Measurements from ENCODE around the gene PISD.

The PISD gene

DNA sequence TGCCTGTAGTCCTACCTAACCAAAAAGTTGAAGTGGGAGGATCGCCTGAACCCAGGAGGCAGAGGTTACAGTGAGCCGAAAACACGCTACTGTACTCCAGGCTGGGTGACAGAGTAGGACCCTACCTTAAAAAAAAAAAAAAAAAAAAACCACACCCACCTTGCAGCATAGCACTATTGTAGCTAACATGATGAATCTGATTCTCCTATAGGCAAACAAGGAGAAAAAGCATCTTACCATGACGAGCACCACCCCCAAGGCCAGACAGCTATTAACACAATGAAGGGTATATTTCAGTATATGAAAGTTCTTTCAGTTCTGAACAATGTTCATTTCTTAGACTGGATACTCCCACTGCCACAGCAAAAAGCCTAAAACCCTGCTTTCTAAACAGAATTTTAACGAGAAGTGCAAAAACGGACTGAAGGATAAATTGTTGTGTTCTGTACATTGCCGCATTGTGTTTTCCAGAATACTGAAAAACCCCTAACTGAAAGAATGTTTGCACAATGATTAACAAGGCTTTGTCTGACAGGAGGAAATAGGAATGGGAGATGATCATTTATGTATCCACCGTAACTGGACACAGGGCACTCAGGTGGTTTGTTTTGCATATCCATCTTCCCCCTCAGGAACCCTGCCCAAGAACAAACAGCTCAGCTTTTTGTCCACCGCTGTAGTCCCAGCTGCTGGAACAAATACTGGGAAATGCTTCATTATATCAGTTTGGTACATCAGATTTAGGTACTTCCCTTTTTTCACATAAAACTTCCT lies 8.9 kb downstream of the PISD start:
- DNase-seq (ENCODE audit: low read depth in 4 of 4, low spot score in 1 of 4): no peak

DNA sequence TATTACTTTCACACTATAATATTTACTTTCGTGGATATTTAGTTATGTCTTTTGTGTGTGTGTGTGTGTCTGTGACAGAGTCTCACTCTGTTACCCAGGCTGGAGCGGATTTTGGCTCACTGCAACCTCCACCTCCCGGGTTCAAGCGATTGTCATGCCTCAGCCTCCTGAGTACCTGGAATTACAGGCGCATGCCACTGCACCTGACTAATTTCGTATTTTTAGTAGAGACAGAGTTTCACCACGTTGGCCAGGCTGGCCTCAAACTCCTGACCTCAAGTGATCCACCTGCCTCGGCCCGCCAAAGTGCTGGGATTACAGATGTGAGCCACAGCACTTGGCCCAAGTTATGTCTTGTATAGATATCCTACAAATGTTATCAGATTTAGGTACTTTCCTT lies 9.9 kb downstream of the PISD start:
- no peak for DNase-seq (ENCODE audit: low read depth in 4 of 4, low spot score in 1 of 4)

- no peak for DNase-seq (ENCODE audit: low read depth in 4 of 4, low spot score in 1 of 4)
Observed at GRCh38 chr22:31651664-31652063, 10.4 kb downstream of the PISD start.

- no peak for DNase-seq (ENCODE audit: low read depth in 4 of 4, low spot score in 1 of 4)
Observed at GRCh38 chr22:31650391-31650790, 11.6 kb downstream of the PISD start.

GRCh38 chr22:31647523-31648320 lies 14.3 kb downstream of the PISD start:
- DNase-seq (ENCODE audit: low read depth in 4 of 4, low spot score in 1 of 4): no peak

GRCh38 chr22:31647066-31647465 lies 14.9 kb downstream of the PISD start:
- no peak for DNase-seq (ENCODE audit: low read depth in 4 of 4, low spot score in 1 of 4)

DNA sequence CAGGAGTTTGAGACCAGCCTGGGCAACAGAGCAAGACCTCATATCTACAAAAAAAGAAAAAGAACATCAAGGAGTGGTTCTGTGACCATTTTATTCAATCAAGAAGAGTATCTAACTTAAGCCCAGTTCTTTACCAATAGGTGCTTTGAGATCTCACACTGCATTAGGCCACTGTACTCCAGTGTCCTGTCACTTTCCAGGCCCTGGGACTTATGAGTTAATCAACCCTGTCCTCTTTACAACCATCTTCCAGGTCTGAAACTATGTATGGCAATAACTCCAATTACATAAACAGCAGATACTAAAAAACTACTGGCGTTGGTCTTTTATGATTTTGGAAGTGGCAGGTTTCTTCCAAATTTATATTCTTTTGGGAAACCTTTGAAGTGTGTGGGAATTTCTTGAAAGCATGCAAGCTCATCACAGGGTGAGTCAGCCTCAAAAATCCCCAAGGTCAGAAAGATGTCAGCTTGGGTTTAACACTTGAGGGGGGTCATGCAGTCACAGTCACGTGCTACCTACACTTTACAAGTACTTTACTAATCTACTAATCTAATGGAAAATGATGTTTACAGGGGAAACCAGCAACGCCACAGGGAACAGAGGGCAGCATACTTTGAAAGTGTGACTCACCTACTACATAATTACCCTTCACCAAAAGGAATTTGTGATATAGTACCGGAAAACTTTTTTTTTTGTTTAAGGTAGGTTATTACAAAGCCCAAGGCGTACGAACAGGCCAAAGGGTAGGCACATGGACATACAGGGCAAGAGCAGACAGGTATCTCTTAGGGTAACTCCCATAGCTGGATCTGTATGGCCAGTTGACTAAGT lies 15.6 kb downstream of the PISD start:
- DNase-seq (ENCODE audit: low read depth in 4 of 4, low spot score in 1 of 4): peak in 3 of 4 experiments; percentile 26 to 28 (median 28)

GRCh38 chr22:31639436-31640039 lies 22.5 kb downstream of the PISD start:
- no peak for DNase-seq (ENCODE audit: low read depth in 4 of 4, low spot score in 1 of 4)

GRCh38 chr22:31637891-31638618 lies 24.0 kb downstream of the PISD start:
- DNase-seq (ENCODE audit: low read depth in 4 of 4, low spot score in 1 of 4): no peak

- DNase-seq (ENCODE audit: low read depth in 4 of 4, low spot score in 1 of 4): no peak
Observed at GRCh38 chr22:31637447-31637890, 24.5 kb downstream of the PISD start.

DNA sequence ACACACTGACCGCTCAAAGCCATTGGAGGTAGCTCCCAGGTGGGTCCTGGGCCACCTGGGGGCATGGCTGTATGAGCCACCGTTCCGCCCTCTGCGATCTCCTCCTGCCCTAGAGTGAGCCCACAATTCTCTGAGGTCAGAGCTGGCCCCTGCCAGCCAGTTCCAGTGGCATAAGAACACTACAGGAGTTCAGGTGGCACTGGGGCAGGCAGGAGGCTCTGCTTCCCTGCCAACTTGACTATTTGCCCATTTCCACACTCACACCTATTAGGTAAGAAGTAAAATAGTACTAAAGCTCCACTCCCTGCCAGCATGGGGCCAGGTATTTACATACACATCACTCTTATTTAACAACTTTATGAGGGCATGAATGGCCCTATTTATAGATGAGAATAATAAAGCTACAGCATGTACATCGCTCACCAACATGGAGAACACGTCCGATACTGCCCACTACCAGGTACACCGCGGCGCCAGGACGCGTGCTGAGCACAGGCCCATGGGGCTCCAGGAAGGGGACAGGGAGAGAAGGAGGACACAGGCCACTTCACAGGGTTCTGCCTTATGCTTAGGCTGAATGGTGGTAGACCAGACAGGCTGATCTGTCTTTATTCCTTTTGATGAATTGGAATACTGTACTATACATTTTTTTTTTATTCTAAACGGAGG lies 26.2 kb downstream of the PISD start:
- no peak for DNase-seq (ENCODE audit: low read depth in 4 of 4, low spot score in 1 of 4)

GRCh38 chr22:31631436-31631835 lies 30.6 kb downstream of the PISD start:
- DNase-seq (ENCODE audit: low read depth in 4 of 4, low spot score in 1 of 4): no peak

GRCh38 chr22:31630331-31631329 lies 31.4 kb downstream of the PISD start:
- DNase-seq (ENCODE audit: low read depth in 4 of 4, low spot score in 1 of 4): peak; percentile 57 to 85 (median 72)

GRCh38 chr22:31629741-31630184 lies 32.3 kb downstream of the PISD start:
- DNase-seq (ENCODE audit: low read depth in 4 of 4, low spot score in 1 of 4): no peak

- no peak for DNase-seq (ENCODE audit: low read depth in 4 of 4, low spot score in 1 of 4)
Observed at GRCh38 chr22:31628969-31629708, 32.9 kb downstream of the PISD start.

GRCh38 chr22:31628362-31628761 lies 33.7 kb downstream of the PISD start:
- DNase-seq (ENCODE audit: low read depth in 4 of 4, low spot score in 1 of 4): no peak

DNA sequence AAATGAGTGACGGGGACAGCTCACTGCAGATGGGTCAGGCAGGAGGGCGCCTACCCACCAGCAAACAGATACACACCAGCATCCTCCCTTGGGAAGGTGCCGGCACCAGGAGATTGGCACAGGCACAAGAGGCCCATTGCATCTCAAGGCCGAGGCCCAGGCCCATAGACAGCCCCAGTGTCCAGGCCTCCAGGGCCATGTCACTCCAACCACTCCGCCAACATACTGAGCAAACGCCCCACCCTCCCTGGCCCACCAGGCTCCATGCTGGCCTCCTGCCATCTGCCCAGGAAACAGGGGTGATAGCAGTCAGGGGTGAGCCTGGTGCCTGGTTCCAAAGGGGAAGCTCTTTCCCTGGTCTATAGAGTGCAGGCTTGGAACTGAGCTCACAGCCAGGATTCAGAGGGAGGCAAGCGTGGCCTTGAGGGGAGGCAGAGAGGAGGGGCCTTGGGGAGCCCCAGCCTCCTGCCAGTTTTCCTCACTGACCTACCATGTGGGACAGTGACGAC lies 34.7 kb downstream of the PISD start:
- DNase-seq (ENCODE audit: low read depth in 4 of 4, low spot score in 1 of 4): no peak
